Measurements from ENCODE around the gene DTNA.
"Not testable (repeated sequence)": the region's sequence is repeated elsewhere in the genome, so short reads cannot be mapped to it uniquely, and the experiment has no call there.

Gene DTNA

DNA sequence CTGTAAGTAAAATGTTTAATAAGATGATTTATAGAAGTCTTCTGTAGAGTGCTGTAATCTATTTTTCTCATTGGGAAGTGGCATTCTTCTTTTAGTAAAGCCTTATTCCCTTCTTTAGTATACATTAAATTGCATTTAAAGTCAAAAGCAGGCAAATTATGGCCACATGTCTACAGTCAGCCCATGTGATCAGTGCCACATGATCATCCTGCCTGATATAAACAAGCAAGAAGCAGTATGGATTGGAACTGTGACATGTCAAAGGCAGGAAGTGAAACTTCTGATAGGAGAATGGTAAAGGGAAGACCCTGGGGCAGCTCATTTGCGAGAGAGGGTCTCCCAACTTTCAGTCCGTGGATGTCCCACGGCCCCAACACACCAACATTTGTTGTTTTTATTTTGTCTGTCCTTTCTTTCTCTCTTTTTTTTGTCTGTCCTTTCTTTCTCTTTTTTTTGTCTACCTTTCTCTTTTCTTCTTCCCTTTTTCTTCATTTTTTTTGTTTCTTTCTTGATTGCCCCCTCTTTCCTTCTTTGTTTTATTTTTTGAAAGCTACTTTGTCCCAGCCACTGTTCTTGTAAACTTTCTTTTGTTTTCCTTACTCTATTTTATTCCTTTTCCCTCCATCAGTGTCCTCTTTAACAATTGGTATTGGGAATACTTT is 154.9 kb downstream of the DTNA start:
- DNase-seq, result no peak

DNA sequence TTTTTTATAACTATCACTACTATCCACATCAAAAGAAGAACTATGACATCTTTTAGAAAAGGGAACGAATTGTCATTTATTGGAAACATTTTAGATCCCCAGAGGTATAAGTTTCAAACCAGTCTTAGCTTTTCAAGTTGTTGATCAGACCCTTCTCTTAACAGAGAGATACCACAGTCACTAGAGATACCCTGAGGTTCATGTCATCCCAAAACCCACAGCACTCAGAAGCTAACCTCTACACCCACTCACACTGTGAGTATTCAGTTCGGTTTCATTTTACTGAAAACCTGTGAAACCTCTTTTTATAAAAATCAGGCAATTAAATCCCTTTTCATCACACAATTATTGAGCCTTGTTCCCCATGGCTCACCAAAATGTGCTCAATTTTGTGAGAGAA is 156.2 kb downstream of the DTNA start:
- DNase-seq, result no peak

DNA sequence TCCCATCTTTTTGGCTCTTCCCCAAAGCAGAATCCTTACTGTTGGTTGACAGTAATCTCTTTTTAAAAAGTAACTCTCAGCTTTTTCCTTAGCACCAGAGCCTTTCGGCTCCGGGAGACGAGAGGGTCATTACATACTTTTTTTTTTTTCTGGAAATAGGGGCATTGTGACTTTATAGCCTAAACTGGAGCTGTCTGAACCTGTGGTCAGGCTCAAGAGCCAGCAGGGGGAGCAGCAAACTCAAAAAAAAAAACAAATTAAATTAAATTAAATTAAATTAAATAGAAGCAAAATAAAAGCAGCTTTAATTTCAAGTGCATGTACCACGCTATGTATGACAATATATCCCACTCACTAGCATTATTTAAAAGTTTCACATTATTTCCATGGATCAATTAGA is 156.6 kb downstream of the DTNA start:
- DNase-seq, result peak; percentile 42

DNA sequence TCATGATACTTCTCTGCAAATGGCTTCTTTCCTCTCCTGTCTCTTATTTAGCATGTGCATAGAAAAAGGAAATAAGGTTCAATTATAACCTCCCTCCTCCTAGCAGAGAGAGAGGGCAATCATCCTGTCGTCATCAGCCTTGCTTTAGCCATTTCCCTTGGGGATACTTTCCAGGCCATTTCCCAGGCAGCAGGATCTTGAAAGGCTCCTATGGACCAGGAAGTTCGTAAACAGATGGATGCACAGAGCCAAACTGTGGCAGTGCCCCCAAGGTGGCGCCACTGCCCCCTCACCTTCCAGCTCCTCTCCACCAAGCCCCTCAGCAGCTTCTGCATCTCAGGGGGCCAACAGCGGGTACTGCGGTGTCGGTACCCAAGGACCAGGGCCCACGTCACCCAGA is 157.4 kb downstream of the DTNA start:
- peak; percentile 53 for DNase-seq

DNA sequence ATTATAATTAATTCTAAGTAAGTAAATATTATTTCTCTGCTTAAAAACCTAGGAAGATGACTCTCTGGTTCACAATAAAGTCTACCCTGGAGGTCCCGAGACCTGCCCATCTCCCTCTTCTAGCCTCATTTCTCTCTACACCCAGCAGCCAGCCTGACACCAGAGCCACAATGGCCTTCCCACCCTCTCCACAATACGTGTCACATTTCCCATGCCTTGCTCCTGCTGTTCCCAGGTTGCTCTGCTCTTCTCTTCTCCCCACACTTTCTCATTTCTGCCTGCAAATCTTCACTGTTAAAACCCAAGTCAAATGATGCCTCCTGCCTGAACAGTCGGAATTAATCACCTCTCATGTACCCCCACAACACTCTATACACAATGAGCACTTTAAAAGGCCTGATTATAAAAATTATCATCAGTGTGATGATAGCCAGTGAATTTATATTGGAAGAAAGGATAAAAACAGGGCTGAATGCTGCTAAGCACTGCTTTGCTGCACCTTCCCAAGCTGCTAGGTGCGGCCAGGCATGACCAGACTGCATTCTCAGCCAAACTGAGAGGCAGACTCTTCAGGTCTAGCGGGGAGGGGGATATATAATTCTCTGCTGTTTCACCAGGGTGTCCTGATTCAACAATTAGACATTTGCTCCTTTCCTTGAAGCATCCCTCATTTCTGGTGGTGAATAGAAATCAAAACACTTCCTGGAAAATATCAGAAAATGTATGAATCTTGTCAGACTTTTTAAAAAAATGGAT is 160.6 kb downstream of the DTNA start:
- no peak for DNase-seq

DNA sequence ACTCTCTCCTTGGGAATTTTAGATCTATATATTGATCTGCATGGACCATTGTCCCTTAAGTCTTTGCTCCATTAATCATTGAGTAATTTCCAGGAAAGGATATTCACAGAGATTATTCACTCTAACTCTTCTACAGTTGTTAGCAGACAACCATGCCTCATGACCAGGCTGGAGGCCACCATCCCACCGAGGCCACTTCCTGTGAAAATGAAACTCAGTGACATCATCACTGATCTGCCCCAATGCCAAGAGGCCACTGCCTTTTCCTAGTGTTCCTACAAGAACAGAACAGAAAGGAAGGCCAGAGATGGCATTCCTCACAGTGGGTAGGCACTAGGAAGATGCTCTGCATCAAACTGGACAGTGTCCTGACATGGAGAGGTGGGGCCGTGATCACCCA is 161.3 kb downstream of the DTNA start:
- DNase-seq, result no peak

DNA sequence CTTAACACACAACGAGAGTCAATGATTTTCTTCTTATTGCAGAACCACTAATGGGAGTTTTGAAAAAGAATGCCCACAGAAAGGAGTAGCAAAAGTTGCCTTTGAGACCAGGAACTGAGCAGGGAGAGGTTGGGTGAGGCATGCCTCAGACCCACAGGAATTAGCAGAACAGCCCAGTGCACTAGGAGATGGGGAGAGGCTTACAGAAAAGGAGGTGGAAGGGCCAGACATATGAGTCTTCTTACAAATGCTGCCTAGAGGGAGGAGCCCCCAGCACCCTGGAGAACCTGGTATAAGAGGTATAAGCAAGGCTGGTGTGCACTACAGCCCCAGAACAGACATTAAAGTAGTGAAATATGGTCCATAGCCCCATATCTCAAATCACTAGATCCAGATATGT is 162.0 kb downstream of the DTNA start:
- DNase-seq, result no peak

DNA sequence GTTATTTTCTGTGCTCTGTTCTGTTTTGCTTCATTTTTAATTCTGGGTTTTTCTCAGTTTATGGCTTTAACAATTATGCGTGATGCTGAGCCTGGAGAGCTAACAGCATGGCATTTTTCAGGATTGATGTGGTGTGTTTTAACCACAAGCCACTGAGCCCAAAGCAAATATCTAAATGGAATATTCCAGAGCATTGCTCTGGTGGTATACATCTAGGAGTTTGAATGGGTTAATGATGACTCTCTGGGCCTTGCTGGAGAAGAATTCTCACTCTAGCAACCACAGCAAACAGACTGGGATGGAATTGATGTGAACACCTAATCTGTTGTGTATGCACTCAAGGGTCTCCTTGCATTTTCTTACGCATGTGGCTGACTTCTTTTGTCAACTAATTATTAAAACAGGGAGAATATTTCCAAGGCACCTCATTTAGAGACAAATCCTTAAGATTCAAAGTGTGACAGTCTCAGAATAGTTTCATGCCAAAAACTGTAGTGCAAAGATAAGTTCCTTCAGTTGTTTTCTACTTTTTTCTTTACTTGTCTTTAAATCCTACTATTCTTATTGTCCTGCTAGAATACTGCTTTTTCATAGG is 164.0 kb downstream of the DTNA start:
- no peak for DNase-seq

DNA sequence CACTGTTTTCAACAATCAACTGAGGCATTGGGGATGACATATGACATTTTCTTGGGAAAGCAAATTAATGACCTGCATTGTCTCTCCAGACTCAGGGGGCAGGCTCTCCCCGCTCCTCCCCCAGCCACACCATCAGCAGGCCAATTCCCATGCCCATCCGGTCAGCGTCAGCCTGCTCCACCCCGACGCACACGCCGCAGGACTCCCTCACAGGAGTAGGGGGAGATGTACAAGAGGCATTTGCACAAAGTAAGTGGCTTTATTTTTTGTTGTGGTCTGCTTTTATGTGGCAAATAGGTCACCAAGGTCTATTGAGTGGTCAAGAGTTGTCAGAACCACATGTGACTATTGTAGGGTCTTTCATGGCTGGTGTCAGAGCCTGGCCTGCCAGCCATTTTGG is 165.1 kb downstream of the DTNA start:
- no peak for DNase-seq

DNA sequence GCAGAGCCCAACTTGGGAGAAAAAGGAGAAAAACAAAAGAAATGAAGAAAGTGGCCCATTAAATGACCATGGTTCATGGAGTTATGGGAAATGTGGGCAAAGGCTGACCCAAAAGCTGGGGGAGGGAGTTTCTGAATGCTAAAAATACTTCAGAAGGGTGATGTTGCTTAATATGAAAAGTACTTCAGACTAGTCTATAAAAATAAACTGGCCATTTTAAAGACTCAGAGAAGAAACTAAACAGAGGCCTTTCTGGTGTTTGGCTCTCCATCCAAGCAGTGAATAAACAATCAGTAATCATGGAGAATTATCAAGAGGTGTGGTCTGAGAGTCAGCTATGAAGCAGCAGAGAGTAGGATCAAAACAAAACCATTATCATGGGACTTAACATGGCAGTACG is 170.3 kb downstream of the DTNA start:
- no peak for DNase-seq

DNA sequence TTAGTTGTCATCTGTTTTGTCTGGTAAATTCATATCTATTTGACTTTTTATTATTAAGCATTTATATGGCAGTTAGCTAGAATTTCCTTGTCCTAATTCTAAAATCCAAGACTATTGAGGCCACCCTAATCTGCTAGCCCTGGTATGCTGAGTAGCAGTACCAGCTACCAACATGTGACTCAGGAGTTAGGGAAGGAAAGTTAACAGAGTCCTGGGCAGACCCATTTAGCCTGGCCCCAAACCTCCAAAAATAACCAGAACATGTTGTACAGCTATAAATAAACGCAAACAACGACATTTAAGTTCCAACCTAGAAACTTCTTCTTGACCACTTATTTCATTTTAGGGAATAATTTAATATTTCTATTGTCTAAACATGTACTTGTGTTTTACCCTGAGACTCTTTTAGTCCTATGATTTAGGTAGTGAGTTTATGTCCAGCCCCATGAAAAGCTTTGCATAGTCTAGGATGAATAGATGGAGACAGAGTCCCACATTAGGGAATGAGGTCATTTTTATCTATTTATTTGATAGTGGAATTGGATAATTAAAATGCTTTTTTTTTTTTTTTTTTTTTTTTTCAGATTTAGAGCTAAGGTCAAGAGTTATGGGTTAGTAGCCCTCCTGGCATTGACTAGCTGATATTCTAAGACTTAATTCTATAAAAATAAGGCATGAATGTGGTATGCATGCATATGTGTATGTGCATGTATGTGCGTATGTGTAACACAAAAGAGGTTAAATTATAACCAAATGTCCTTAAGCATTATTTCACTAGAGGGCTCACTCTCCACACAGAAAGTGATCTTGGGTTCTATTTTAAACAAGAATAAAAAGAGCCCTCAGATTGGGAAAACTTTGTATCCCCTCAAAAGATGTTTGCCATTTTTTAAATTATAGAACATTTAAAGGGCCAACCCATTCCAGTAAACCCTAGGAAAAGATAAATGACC is 171.1 kb downstream of the DTNA start:
- peak; percentile 21 for DNase-seq

DNA sequence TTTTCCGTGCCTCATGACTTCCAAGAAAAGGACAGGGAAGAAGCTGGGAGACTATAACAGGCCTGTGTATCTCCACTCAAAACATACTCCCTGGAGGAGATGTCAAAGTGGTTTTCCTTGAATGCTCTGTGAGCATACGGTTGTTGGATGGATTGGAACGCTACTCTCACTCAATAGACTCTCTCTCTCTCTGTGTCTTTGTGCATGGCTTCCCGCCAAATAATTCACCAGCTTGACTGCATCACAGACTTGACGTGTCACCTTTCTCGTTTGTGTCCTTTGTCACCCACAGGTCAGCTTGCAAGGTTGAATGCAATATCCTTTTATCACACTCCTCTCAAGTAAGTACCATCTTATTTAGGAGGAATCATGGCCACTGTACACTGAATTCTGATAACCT is 174.3 kb downstream of the DTNA start:
- no peak for DNase-seq

DNA sequence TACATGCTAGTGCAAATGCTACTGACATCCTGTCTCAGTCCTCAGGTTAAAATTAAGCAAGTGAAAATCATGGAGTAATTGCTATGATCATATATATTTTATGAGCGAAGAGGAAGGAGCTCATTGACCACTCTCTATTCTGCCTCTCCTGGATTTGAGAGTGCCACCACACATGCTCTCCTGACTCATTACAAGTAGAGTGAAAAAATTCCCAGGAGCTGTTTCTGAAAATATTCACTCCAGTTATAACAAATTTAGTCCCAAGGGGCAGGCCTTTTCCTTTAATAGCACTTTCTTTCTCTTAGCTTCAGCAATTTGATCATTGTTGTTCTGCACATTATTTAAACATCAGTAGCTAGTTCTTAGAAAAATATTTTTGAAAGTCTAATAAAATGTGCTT is 176.1 kb downstream of the DTNA start:
- no peak for DNase-seq

DNA sequence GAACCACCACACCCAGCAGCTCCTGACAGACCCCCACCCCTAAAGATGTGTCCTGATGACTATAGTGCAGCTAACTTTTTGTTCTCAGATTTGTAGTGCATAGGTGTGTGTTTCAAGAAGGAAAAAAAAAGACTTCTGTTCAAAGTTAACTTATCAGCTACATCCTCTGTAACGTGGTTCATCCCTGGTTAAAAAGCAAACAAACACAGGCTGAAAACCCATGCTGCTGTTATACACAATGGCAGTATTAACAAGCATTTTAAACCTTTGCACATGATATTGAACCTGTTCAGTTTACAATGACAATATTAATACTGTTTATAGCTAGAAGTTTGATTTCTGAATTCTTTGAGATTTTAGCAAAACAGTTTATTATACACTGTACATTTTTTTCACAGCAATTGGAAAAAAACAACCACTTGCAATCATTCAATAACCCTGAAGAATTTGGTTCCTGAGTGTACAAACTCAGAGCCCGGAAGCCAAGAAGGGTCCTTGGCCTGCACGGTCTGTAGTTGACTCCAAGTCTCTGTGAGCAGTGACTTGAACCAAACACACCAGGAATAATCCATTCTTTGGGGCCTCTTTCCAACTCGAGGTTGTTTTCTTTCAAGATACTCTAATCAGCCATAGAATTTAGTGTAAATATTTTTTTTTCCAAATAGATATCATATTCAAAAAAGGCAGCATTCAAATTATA is 177.9 kb downstream of the DTNA start:
- DNase-seq, result no peak

DNA sequence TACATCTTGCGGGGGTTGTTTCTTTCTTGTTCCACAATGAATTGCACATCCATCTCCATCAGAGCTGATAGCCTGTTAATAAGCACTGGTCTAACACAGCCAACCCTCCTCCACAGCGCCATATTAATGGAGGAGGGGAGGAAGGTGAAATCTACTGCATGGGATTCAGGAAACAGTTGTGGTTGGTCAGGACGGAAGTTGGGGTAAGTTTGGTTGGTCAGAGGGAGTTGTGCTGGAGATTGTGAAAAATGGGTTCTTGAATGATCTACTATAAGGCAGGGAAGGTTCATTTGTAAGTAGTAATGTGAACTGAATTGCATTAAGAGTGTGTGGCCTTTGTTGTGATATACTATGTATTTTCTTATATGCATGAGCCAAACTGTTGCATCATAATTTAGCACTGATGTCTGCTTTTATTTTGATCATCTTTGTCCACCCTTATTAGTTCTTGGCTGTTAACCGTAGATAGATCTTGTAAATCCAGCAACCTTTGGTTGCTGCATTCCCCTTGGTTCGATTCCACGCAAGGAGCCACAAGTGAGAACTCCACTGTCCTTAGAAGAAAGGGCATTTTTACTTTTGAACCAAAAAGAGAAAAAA is 180.5 kb downstream of the DTNA start:
- no peak for DNase-seq

DNA sequence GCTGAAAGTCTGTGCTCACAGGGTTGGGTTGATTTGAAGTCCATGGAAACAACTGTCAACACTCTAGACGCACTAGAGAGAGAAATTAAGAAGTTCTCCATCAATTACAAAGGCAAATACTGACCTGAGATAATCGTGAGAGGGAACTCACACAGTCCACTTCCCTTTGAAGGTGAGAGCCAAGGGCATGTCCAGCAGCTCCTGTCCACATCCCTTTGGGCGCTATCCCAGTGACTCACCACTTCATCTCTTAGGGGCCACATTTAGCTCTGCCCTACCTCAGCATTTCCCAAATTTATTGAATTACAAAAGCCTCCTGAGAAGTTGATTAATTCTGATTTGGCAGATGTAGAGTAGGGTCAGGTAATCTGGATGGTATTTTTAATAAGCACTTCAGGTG is 182.3 kb downstream of the DTNA start:
- no peak for DNase-seq

DNA sequence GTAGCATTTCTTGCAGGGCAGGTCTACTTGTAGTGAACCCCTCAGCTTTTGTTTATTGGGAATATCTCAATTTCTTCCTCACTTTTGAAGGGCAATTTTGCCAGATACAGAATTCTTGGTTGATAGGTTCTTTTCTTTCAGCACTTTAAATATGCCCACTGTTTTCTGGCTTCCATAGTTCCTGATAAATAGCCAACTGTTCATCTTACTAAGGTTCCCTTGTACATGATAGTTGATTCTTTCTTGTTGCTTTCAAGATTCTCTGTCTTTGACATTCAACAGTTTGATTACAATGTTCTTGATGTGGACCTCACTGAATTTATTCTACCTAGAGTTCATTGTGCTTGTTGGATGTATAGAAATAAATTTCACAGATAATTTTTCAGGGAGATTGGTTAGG is 183.1 kb downstream of the DTNA start:
- DNase-seq, result no peak

DNA sequence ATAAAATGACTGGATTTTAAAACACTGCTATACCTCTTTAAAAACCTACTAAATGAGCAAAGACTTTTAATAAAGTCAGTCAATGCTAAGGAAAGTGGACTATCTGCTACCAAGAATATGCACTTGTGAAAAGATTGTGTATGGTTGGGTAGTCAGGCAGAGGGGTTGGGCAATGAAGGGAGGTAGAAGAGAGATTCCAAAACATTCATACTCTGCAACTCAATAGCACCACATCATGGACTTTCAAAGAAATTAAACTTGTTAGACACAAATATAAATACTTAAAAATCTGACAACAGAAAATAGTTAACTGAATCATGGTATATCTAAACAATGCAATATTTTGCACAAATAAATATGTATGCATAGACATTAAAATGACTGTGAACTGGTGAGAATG is 191.2 kb downstream of the DTNA start:
- DNase-seq, result peak; percentile 11

DNA sequence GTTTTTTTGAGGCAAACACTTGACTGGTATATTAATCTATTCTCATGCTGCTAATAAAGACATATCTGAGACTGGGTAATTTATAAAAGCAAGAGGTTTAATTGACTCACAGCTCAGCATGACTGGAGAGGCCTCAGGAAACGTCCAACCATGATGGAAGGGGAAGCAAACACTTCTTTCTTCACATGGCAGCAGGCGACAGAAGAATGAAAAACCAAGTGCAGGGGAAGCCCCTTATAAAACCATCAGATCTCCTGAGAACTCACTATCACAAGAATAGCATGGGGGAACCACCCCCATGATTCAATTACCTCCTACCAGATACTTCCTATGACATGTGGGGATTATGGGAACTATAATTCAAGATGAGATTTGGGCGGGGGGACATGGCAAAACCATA is 194.9 kb downstream of the DTNA start:
- DNase-seq, result no peak

DNA sequence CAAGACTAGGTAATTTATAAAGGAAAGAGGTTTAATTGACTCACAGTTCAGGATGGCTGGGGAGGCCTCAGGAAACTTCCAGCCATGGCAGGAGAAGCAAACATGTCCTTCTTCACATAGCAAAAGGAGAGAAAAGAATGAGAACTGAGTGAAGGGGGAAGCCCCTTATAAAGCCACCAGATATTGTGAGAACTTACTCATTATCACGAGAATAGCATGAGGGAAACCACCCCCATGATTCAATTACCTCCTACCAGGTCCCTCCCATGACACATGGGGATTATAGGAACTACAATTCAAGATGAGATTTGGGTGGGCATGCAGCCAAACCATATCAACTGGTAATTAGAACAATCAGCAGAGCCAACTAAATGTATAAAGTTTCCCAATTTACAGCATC is 196.9 kb downstream of the DTNA start:
- DNase-seq, result not testable (repeated sequence)

DNA sequence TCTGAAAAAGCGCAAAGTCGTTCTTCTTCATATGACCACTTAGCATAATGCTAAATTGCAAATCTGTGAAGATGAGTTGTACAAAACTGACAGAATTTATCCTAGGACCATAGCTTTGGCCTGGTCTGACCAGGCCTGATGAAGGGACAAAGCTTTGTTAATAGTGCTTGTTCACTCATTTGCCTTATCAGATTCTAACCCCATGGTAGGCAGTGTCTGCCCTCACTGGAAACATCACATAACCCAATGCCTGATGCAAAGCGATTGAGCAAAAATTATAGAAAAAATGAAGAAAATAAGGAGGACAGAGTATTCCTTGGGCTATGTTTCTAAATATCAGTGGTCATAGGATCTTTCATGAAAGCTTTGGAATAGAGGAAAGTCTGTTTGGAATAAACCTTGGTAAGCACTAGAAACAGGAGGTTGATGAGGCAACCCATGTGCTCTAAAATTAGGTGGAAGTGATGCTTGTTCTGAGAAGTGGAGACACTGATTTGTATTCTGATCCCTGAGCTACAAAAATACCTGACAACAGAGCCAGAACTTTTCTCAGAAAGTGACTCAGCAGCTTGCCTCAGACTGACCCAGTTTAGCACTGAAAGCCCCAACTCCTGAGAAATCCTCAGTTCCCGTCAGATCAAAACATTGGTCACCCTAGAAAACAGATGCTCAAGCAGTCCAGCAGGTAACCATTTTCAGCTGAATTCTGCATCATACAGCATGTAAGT is 199.7 kb downstream of the DTNA start:
- DNase-seq, result no peak

DNA sequence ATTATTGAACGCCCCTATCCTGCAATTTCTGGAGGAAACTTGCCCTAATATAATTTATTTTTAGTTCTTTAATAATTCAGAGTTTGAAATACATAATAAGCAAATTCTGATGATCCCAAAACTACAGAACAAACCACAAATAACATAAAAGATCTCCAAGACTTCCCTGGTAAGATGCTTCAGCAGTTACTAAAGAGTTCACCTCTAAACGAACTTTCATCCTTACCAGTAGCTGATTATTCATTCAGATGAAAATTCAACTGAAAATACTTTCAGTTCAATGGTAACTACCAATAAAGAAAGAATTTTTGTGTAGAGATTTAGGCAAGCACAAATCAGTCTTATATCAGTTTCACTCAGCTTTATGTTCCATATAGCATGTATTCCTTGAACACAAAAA is 201.0 kb downstream of the DTNA start:
- no peak for DNase-seq
